Parathyroid adenoma (tissue), 2 donors: ENCODE data around the gene ADAMTS20.
"Not testable (repeated sequence)": the region's sequence is repeated elsewhere in the genome, so short reads cannot be mapped to it uniquely, and the experiment has no call there.

Experiments
- H2AFZ ChIP-seq: fragments of 300-600 bp; sonication (generic); one replicate; pipeline ENCODE4 v1.7.0; 2017; ENCODE audit warnings: antibody characterized with exemption, mild to moderate bottlenecking
- H3K27ac ChIP-seq: fragments of 300-600 bp; sonication (generic); one replicate; pipeline ENCODE4 v1.7.0; 2017
- H3K27me3 ChIP-seq: fragments of 300-600 bp; sonication (generic); one replicate; pipeline ENCODE4 v1.7.0; 2017; ENCODE audit warnings: low read length; ENCODE audit not compliant: control insufficient read depth, insufficient read depth
- H3K36me3 ChIP-seq: fragments of 300-600 bp; sonication (generic); one replicate; pipeline ENCODE4 v1.7.0; 2017; ENCODE audit warnings: low read length; ENCODE audit not compliant: control insufficient read depth, insufficient read depth
- H3K4me1 ChIP-seq: fragments of 300-600 bp; sonication (generic); one replicate; pipeline ENCODE4 v1.7.0; 2017; ENCODE audit warnings: control low read depth
- H3K4me2 ChIP-seq: fragments of 300-600 bp; sonication (generic); one replicate; pipeline ENCODE4 v1.7.0; 2017; ENCODE audit warnings: low read length
- H3K4me3 ChIP-seq: fragments of 300-600 bp; sonication (generic); one replicate; pipeline ENCODE4 v1.7.0; 2017; ENCODE audit warnings: low read depth, low read length
- H3K79me2 ChIP-seq: fragments of 300-600 bp; sonication (generic); one replicate; pipeline ENCODE4 v1.7.0; 2017; ENCODE audit warnings: control low read depth
- H3K9ac ChIP-seq: fragments of 300-600 bp; sonication (generic); one replicate; pipeline ENCODE4 v1.7.0; 2017; ENCODE audit warnings: mild to moderate bottlenecking
- H3K9me3 ChIP-seq: fragments of 300-600 bp; sonication (generic); one replicate; pipeline ENCODE4 v1.7.0; 2017; ENCODE audit warnings: low read length; ENCODE audit not compliant: control insufficient read depth
- CTCF ChIP-seq: fragments of 300-600 bp; sonication (generic); IDR thresholded peaks from one replicate; pipeline ENCODE4 v1.7.0; 2017; ENCODE audit warnings: antibody characterized with exemption, mild to moderate bottlenecking
- donor health status: primary hyperparathyroidism.

Gene ADAMTS20

GRCh38 chr12:43345023-43345422, 207.0 kb downstream of the ADAMTS20 start:
- H3K9me3 ChIP-seq, result no peaks in the 10 kb centered on the region
- no peaks in the 10 kb centered on the region for H3K79me2 ChIP-seq
- H3K27me3 ChIP-seq, result no peaks in the 10 kb centered on the region
- no peak overlapping the region for H3K4me3 ChIP-seq
- H3K9ac ChIP-seq, result no peak overlapping the region
- no peaks in the 10 kb centered on the region for H3K4me1 ChIP-seq
- TF ChIP-seq CTCF, result no peak
- H3K27ac ChIP-seq, result no peak overlapping the region
- no peaks in the 10 kb centered on the region for H3K36me3 ChIP-seq
- no peak overlapping the region for H3K4me2 ChIP-seq
- no peak overlapping the region for H2AFZ ChIP-seq

- H3K36me3 ChIP-seq, H3K4me1 ChIP-seq, H3K27ac ChIP-seq, H3K79me2 ChIP-seq, H3K9ac ChIP-seq, H2AFZ ChIP-seq, H3K4me3 ChIP-seq, H3K27me3 ChIP-seq, H3K4me2 ChIP-seq, H3K9me3 ChIP-seq: not testable (repeated sequence)
These were observed 210.2 kb downstream of the ADAMTS20 start for GRCh38 chr12:43341785-43342313.

- Histone ChIP-seq H3K4me2 (no peak overlapping the region), H3K79me2 (no peaks in the 10 kb centered on the region), H3K4me3 (no peak overlapping the region), H3K27me3 (no peaks in the 10 kb centered on the region), H3K27ac (no peak overlapping the region), H3K36me3 (no peaks in the 10 kb centered on the region), H3K9ac (no peak overlapping the region), H3K9me3 (no peaks in the 10 kb centered on the region), H2AFZ (peak overlapping the region; percentile 33), H3K4me1 (no peaks in the 10 kb centered on the region)
- TF ChIP-seq CTCF, result peak; percentile 60
These were observed 213.0 kb downstream of the ADAMTS20 start for GRCh38 chr12:43338848-43339526.

- Histone ChIP-seq H3K4me1 (no peaks in the 10 kb centered on the region), H3K9me3 (no peaks in the 10 kb centered on the region), H3K79me2 (no peaks in the 10 kb centered on the region), H3K4me2 (no peak overlapping the region), H3K27me3 (no peaks in the 10 kb centered on the region), H2AFZ (no peak overlapping the region), H3K9ac (no peak overlapping the region), H3K4me3 (no peak overlapping the region), H3K36me3 (no peaks in the 10 kb centered on the region), H3K27ac (no peak overlapping the region)
- TF ChIP-seq CTCF, result no peak
These were observed 214.2 kb downstream of the ADAMTS20 start for GRCh38 chr12:43337571-43338444.

GRCh38 chr12:43336962-43337555, 214.9 kb downstream of the ADAMTS20 start:
- H3K36me3 ChIP-seq, result no peaks in the 10 kb centered on the region
- TF ChIP-seq CTCF, result peak; percentile 49
- H3K27me3 ChIP-seq, result no peaks in the 10 kb centered on the region
- no peak overlapping the region for H3K9ac ChIP-seq
- no peaks in the 10 kb centered on the region for H3K4me1 ChIP-seq
- no peak overlapping the region for H3K4me3 ChIP-seq
- no peaks in the 10 kb centered on the region for H3K79me2 ChIP-seq
- H3K9me3 ChIP-seq, result no peaks in the 10 kb centered on the region
- H3K4me2 ChIP-seq, result no peak overlapping the region
- no peak overlapping the region for H3K27ac ChIP-seq
- no peak overlapping the region for H2AFZ ChIP-seq
